T-helper 1 cell treated with Interleukin-12 subunit alpha and Interleukin-12 subunit beta and Interleukin-4 antibody, amounts not matched to agents 30 μg/mL and 1 μg/mL, for 36 hours (primary cell): ENCODE results near the gene DNMT1.
"Not testable (repeated sequence)": the region's sequence is repeated elsewhere in the genome, so short reads cannot be mapped to it uniquely, and the experiment has no call there.

Experiments
- H3K27ac Mint-ChIP-seq: one replicate; pipeline ENCODE4 v1.8.0; 2021; ENCODE audit warnings: mild to moderate bottlenecking, mixed read lengths
- H3K27me3 Mint-ChIP-seq: one replicate; pipeline ENCODE4 v1.8.0; 2021; ENCODE audit warnings: low read depth, mixed read lengths
- H3K36me3 Mint-ChIP-seq: one replicate; pipeline ENCODE4 v1.8.0; 2021; ENCODE audit warnings: low read depth, mixed read lengths
- H3K4me1 Mint-ChIP-seq: one replicate; pipeline ENCODE4 v1.8.0; 2021; ENCODE audit warnings: low read depth, mixed read lengths
- H3K4me3 Mint-ChIP-seq: one replicate; pipeline ENCODE4 v1.8.0; 2021; ENCODE audit warnings: mild to moderate bottlenecking, moderate library complexity, mixed read lengths
- H3K9me3 Mint-ChIP-seq: one replicate; pipeline ENCODE4 v1.8.0; 2021; ENCODE audit warnings: mixed read lengths

The DNMT1 gene

DNA sequence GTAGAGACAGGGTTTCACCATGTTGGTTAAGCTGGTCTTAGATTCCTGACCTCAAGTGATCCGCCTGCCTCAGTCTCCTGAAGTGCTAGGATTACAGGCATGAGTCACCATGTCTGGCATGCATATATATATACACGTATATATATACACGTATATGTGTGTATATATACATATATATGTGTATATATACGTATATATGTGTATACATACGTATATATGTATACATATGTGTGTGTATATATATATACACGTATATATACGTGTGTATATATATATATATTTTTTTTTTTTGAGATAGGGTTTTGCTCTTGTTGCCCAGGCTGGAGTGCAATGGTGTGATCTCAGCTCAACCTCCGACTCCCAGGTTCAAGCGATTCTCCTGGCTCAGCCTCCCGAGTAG, 11.9 kb downstream of the DNMT1 start:
- no peaks in the 10 kb centered on the region for H3K9me3 Mint-ChIP-seq
- H3K36me3 Mint-ChIP-seq, result peaks cover 22% of the 10 kb centered on the region
- no peaks in the 10 kb centered on the region for H3K27me3 Mint-ChIP-seq
- no peak overlapping the region for H3K4me3 Mint-ChIP-seq
- H3K27ac Mint-ChIP-seq, result no peak overlapping the region
- H3K4me1 Mint-ChIP-seq, result peaks cover 10% of the 10 kb centered on the region

DNA sequence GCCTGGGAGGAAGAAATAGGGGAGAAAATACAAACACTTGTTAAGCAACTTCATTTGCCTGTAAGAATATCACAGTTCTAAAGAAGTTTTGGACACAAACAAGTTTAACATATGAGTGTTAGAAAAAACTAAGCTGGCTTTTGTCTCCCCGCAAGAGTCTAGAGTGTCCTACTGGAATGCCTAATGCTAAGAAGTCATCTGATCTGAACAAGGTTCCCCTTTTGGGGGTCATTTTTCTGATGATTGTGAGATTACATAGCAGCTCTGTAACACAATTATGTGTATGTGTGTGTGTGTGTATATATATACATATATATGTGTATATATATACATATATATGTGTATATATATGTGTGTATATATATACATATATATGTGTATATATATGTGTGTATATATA, 12.7 kb downstream of the DNMT1 start:
- no peaks in the 10 kb centered on the region for H3K9me3 Mint-ChIP-seq
- H3K36me3 Mint-ChIP-seq, result peaks cover 22% of the 10 kb centered on the region
- H3K4me3 Mint-ChIP-seq, result no peak overlapping the region
- no peaks in the 10 kb centered on the region for H3K27me3 Mint-ChIP-seq
- H3K4me1 Mint-ChIP-seq, result peaks cover 10% of the 10 kb centered on the region
- H3K27ac Mint-ChIP-seq, result no peak overlapping the region

DNA sequence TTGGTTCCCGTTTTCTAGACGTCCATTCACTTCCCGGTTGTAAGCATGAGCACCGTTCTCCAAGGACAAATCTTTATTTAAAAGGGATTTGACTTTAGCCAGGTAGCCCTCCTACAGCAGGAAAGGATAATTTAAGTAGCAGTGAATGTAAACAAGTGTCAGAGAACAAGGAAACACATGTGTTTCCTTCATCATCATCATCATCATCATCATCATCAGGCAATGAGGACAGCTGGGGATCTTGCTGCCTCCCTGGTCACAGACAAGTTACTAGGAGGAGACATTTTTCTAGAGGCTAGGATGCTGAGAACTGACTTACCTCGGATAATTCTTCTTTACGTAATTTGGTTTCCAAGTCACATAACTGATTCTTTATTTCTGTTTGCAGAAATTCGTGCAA, 14.3 kb downstream of the DNMT1 start:
- Mint-ChIP-seq H3K9me3 (no peaks in the 10 kb centered on the region), H3K36me3 (peaks cover 26% of the 10 kb centered on the region), H3K27ac (no peak overlapping the region), H3K4me1 (peaks cover 5% of the 10 kb centered on the region), H3K4me3 (no peak overlapping the region), H3K27me3 (no peaks in the 10 kb centered on the region)

DNA sequence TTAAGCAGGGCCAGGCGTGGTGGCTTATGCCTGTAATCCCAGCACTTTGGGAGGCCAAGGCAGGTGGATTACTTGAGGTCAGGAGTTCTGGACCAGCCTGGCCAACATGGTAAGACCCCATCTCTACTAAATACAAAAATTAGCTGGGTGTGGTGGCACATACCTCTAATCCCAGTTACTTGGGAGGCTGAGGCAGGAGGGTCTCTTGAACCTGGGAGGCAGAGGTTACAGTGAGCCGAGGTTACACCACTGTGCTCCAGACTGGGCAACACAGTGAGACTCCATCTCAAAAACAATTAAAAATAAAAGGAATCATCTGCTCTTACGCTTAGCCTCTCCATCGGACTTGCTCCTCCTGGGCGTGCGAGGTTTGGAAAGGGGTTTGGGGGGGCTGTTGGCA, 14.7 kb downstream of the DNMT1 start:
- not testable (repeated sequence) for H3K4me1 Mint-ChIP-seq, H3K4me3 Mint-ChIP-seq, H3K27me3 Mint-ChIP-seq, H3K9me3 Mint-ChIP-seq, H3K27ac Mint-ChIP-seq
- H3K36me3 Mint-ChIP-seq, result peaks cover 28% of the 10 kb centered on the region

DNA sequence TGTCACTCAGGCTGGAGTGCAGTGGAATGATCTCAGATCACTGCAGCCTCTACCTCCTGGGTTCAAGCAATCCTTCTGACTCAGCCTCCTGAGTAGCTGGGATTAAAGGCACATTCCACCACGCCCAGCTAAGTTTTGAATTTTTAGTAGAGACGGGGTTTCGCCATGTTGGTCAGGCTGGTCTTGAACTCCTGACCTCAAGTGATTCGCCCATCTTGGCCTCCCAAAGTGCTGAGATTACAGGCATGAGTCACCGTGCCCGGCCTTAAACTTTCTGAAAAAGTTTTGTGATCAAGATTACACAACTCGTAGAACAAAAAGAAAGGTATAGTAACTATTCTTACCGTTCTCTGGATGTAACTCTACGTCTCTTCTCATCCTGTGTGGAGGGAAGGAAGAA, 21.2 kb downstream of the DNMT1 start:
- peaks cover 30% of the 10 kb centered on the region for H3K36me3 Mint-ChIP-seq
- peaks cover 5% of the 10 kb centered on the region for H3K4me1 Mint-ChIP-seq
- no peak overlapping the region for H3K4me3 Mint-ChIP-seq
- H3K27ac Mint-ChIP-seq, result no peak overlapping the region
- H3K27me3 Mint-ChIP-seq, result no peaks in the 10 kb centered on the region
- H3K9me3 Mint-ChIP-seq, result no peaks in the 10 kb centered on the region

DNA sequence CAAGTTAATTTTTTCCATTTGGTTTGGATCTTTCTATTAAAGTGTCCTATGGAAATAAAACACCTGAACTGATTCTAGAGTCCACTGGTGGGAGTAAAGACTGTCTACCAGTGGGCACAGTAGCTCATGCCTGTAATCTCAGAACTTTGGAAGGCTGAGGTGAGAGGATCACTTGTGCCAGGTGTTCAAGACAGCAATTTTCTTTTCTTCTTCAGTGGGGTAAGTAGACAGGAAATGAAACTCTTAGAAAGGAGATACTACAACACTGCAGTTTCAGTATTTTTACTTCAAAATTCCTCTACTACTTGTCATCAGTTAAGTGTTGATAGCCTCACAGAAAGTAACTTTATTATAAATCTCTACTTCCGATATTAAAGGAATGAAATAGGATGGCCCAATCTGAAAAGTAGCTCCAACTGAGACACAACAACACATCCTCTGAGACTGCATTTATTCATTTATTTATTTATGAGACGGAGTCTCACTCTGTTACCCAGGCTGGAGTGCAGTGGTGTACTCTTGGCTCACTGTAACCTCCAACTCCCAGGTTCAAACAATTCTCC, 26.3 kb downstream of the DNMT1 start:
- Mint-ChIP-seq H3K4me3 (no peak overlapping the region), H3K9me3 (no peaks in the 10 kb centered on the region), H3K27ac (no peak overlapping the region), H3K27me3 (no peaks in the 10 kb centered on the region), H3K4me1 (peaks cover 8% of the 10 kb centered on the region), H3K36me3 (peaks cover 33% of the 10 kb centered on the region)

DNA sequence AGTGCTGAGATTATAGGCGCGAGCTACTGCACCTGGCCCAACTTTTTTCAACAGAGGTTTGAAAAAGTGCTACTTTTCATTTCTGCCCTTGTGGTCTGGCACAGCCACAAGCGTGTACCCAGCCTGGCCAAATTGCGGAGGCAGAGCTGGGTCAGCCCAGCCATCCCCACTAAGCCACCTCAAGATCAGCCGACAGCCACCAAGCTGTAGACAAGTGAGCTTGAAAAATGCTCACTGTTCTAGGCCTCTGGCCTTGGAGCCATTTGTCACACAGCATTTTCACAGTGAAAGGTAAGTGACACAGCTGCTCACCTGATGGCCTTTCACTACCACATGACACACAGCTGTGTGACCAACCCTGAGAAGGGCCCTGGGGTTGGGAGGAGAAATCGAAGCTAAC, 27.3 kb downstream of the DNMT1 start:
- H3K27ac Mint-ChIP-seq, result no peak overlapping the region
- peaks cover 8% of the 10 kb centered on the region for H3K4me1 Mint-ChIP-seq
- H3K9me3 Mint-ChIP-seq, result no peaks in the 10 kb centered on the region
- H3K27me3 Mint-ChIP-seq, result no peaks in the 10 kb centered on the region
- H3K36me3 Mint-ChIP-seq, result peaks cover 32% of the 10 kb centered on the region
- H3K4me3 Mint-ChIP-seq, result no peak overlapping the region

DNA sequence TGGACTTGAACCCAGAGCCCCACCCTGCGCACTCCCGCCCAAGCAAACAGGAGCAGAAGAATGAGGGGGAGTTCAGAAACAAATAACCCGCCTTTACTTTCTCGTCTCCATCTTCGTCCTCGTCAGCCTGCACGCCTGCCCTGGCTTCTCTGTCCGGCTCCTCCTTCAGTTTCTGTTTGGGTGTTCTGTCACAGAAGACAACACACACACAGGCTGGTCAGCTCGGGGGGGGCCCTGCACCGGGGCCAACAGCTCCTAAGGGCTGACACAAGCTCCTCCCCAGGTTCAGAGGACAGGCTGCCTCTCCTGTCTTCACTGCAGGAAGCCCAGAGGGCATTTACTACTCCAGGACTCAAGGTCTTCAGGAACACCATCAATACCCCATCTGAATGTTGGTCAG, 28.3 kb downstream of the DNMT1 start:
- not testable (repeated sequence) for H3K4me3 Mint-ChIP-seq, H3K4me1 Mint-ChIP-seq, H3K27me3 Mint-ChIP-seq, H3K9me3 Mint-ChIP-seq, H3K27ac Mint-ChIP-seq
- peaks cover 31% of the 10 kb centered on the region for H3K36me3 Mint-ChIP-seq

DNA sequence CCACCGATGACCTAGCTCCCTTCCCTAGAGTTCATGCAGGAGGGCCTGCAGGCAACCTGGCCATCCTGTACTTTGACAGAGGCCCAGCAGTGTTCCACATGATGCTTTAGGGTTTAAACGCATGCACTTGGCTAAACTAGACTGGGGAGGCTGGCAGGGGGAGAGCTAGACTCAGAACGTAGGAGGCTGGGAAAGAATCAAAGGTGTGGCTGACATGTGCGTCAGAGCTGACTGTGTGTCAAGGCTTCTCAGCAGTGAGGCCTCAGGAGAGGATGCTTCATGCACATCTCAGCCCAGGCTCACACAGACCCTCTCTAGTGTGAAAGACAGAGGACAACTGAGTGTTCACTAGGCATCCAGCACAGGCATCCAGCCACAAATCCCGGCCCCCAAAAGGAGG, 28.7 kb downstream of the DNMT1 start:
- H3K4me3 Mint-ChIP-seq, result no peak overlapping the region
- peaks cover 31% of the 10 kb centered on the region for H3K36me3 Mint-ChIP-seq
- peaks cover 8% of the 10 kb centered on the region for H3K4me1 Mint-ChIP-seq
- no peaks in the 10 kb centered on the region for H3K27me3 Mint-ChIP-seq
- no peak overlapping the region for H3K27ac Mint-ChIP-seq
- no peaks in the 10 kb centered on the region for H3K9me3 Mint-ChIP-seq

DNA sequence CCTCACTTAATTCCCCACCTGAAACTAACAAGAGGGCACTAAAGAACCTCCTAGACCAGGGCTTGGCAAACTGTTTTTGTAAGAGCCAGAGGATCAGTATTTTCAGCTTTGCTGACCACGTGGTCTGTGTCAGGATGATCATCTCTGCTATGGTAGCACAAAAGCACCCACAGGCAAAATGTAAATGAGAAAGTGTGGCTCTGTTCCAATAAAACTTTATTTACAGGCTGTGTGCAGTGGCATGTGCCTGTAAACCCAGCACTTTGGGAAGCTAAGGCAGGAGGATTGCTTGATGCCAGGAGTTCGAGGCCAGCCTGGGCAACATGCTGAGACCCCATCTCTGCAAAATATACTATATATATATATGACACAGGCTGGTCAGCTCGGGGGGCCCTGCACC, 31.2 kb downstream of the DNMT1 start:
- peaks cover 5% of the 10 kb centered on the region for H3K4me1 Mint-ChIP-seq
- H3K4me3 Mint-ChIP-seq, result no peak overlapping the region
- H3K27me3 Mint-ChIP-seq, result no peaks in the 10 kb centered on the region
- H3K9me3 Mint-ChIP-seq, result no peaks in the 10 kb centered on the region
- peaks cover 39% of the 10 kb centered on the region for H3K36me3 Mint-ChIP-seq
- no peak overlapping the region for H3K27ac Mint-ChIP-seq

DNA sequence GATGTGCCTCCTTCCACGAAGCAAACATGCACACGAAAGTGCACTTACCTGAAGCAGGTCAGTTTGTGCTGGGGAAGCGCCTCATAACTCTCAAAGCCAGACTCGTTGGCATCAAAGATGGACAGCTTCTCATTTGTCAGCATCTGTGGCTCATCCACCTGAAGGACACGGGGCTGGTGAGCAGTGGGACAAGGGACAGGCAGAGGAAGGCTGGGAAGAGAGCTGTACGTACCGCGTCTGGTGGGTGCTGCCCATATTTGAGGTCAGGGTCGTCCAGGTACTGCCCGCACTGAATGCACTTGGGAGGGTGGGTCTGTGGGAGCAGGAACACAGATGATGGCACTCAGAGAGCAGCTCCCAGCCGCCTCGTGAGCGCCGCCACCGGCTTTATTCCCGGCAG, 35.1 kb downstream of the DNMT1 start:
- Mint-ChIP-seq H3K4me1 (no peaks in the 10 kb centered on the region), H3K27me3 (no peaks in the 10 kb centered on the region), H3K36me3 (peaks cover 50% of the 10 kb centered on the region), H3K9me3 (no peaks in the 10 kb centered on the region), H3K27ac (no peak overlapping the region), H3K4me3 (no peak overlapping the region)

DNA sequence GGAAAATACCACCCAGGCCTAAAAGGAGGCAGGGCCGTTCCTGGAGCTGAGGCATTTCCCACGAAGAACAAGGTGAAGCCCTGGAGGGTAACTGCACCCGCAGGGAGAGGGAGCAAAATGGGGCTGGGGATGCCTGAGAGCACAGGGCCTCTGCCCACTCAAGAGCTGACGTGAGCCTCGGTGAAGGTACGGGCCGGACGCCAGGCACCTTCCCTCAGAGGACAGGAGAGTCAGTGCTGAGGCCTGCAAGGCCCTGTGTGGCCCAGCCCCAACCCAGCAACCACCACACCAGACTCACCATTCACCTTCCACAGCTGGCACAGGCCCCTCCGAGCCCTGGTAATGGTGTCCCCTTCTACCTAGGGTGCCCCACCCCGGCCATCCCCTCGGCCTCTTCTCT, 36.3 kb downstream of the DNMT1 start:
- no peak overlapping the region for H3K4me3 Mint-ChIP-seq
- no peaks in the 10 kb centered on the region for H3K4me1 Mint-ChIP-seq
- H3K27me3 Mint-ChIP-seq, result no peaks in the 10 kb centered on the region
- peaks cover 57% of the 10 kb centered on the region for H3K36me3 Mint-ChIP-seq
- H3K27ac Mint-ChIP-seq, result no peak overlapping the region
- no peaks in the 10 kb centered on the region for H3K9me3 Mint-ChIP-seq

DNA sequence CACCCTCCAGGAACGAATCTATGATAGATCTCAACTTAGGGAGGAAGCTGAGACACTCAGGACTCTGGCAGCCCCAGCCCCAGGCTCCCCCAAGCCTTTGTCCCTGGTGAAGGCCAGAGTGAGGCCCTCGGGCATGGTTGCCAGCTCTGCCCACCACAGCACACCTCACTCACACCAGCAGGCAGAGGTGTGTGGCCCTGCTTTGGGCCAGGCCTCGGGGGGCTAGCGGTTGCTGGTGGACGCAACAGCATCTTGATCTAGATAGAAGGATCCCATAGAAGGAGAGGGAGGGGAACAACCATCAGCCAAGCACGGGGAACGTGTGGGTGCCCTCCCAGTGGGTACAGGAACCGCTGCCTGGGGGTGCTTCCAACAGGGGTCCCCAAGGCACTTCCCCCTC, 36.7 kb downstream of the DNMT1 start:
- Mint-ChIP-seq H3K36me3 (peaks cover 55% of the 10 kb centered on the region), H3K9me3 (no peaks in the 10 kb centered on the region), H3K27ac (no peak overlapping the region), H3K4me1 (no peaks in the 10 kb centered on the region), H3K4me3 (no peak overlapping the region), H3K27me3 (no peaks in the 10 kb centered on the region)

DNA sequence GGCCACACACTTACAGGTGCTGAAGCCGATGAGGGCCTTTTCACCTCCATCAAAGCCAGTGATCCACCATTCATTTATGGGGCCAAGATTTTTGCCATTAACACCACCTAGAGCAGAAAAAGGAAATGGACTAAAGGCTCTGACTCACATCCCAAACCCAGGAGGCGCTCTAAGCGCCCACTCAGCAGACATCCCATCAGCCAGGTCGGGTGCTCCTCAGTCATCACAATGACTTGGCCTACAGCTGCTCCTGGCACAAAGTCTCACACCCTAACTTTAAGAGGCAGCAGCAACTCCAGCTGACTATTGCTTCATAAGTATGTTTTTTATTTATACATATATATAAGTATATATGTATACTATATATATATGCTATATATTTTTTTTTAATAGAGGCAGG, 38.9 kb downstream of the DNMT1 start:
- H3K4me1 Mint-ChIP-seq, result no peaks in the 10 kb centered on the region
- no peaks in the 10 kb centered on the region for H3K27me3 Mint-ChIP-seq
- no peak overlapping the region for H3K27ac Mint-ChIP-seq
- H3K36me3 Mint-ChIP-seq, result peaks cover 67% of the 10 kb centered on the region
- no peak overlapping the region for H3K4me3 Mint-ChIP-seq
- no peaks in the 10 kb centered on the region for H3K9me3 Mint-ChIP-seq

DNA sequence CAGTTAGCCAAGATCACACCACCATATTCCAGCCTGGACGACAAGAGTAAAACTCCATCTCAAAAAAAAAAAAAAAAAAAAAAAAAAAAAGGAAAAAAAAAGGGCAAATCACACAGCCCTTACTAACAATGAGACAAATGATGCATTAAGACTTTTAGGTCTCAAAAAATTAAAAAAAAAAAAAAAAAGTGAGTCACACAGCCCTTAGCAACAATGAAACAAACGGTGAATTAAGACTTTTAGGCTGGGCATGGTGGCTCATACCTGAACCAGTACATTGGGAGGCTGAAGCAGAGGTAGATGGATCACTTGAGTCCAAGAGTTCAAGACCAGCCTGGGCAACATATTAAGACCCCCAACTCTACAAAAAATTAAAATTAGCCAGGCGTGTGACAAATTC, 42.7 kb downstream of the DNMT1 start:
- no peak overlapping the region for H3K4me3 Mint-ChIP-seq
- H3K27ac Mint-ChIP-seq, result no peak overlapping the region
- H3K9me3 Mint-ChIP-seq, result no peaks in the 10 kb centered on the region
- H3K36me3 Mint-ChIP-seq, result peaks cover 60% of the 10 kb centered on the region
- H3K4me1 Mint-ChIP-seq, result no peaks in the 10 kb centered on the region
- H3K27me3 Mint-ChIP-seq, result no peaks in the 10 kb centered on the region

DNA sequence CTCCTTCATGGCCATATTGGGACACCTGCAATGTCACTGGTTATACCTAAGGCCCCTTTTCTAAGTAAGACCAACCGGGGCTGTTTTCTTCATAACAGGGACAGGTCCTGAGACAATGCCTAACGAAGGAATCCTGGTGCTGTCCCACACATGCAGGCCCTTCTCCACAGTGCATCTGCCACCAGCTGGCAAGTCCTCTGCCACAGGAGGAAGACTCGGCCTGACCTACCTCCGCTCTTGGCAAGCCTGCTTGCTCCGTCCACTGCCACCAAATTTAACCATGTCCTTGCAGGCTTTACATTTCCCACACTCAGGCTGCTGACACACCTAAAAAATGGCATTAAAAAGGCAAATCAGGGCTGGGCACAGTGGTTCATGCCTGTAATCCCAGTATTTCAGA, 43.2 kb downstream of the DNMT1 start:
- Mint-ChIP-seq H3K27me3 (no peaks in the 10 kb centered on the region), H3K4me1 (no peaks in the 10 kb centered on the region), H3K4me3 (no peak overlapping the region), H3K36me3 (peaks cover 58% of the 10 kb centered on the region), H3K9me3 (no peaks in the 10 kb centered on the region), H3K27ac (no peak overlapping the region)
